C4-2B (cell line): ENCODE results near the gene SLC6A7.

ENCODE experiments used
- ZFX ChIP-seq: fragments of 450-650 bp; IDR thresholded peaks from 2 replicates; pipeline ENCODE4 v1.6.1; 2017
- TF ChIP-seq, protein P1 (sequence below): fragments of 450-650 bp; conservative IDR thresholded peaks from 2 replicates; pipeline ENCODE4 v1.5.1; 2017; ENCODE audit warnings: mild to moderate bottlenecking

DNA sequence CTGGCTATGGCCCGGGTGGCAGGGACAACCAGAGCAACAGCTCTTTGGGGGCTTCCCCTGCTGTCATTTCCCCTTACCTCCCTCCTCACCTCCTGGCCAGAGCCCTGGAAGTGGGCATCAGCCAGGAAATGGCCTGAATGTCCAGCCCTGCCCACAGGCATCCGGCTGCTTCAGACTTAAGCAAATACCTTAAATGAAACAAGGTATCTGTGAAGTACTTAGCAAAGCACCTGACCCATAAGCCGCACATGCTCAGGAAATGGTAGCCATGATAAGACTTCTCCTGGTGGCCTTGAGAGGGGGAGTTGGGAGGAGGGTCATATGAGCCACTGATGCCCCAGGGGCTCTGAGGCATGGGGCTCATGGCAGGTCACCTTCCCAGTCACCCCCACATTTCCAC lies 55.9 kb downstream of the SLC6A7 start:
- TF ChIP-seq, protein P1, sequence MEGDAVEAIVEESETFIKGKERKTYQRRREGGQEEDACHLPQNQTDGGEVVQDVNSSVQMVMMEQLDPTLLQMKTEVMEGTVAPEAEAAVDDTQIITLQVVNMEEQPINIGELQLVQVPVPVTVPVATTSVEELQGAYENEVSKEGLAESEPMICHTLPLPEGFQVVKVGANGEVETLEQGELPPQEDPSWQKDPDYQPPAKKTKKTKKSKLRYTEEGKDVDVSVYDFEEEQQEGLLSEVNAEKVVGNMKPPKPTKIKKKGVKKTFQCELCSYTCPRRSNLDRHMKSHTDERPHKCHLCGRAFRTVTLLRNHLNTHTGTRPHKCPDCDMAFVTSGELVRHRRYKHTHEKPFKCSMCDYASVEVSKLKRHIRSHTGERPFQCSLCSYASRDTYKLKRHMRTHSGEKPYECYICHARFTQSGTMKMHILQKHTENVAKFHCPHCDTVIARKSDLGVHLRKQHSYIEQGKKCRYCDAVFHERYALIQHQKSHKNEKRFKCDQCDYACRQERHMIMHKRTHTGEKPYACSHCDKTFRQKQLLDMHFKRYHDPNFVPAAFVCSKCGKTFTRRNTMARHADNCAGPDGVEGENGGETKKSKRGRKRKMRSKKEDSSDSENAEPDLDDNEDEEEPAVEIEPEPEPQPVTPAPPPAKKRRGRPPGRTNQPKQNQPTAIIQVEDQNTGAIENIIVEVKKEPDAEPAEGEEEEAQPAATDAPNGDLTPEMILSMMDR = no peak
- no peak for TF ChIP-seq ZFX
